Panc1 (cell line): ENCODE data around the gene NHLRC1. TPM values are rescaled to one million over a fixed set of nuclear protein-coding genes. Genes with fewer than 3 reads are reported as not detected.

Source experiments
- ATAC-seq: fragments of 200-7000 bp; cut with Tn5 transposase; 2 replicates; pipeline ENCODE4 v1.9.1; 2020; ENCODE audit warnings: mild to moderate bottlenecking, moderate library complexity
- Bru-seq: library from RNA; stranded (reverse); fragments of 400-500 nt; gene quantifications from one replicate; lab custom pipeline; 2021; lab: Mats Ljungman, UMichigan
- BruChase-seq, 2 experiments: library from RNA; stranded (reverse); fragments of 400-500 nt; gene quantifications; one replicate each; lab custom pipeline; 2021; lab: Mats Ljungman, UMichigan
- BruUV-seq: library from RNA; stranded (reverse); fragments of 400-500 nt; replicated peaks from 2 replicates; lab custom pipeline; 2021; lab: Mats Ljungman, UMichigan
- CTCF ChIA-PET: fragments of 300-600 bp; sonication (Branson Sonifier 250); formaldehyde crosslinking; loops from one replicate; lab custom pipeline; 2022; ENCODE audit warnings: antibody characterized with exemption; lab: Charles Lee
- POLR2A ChIA-PET: fragments of 300-600 bp; sonication (Branson Sonifier 250); formaldehyde crosslinking; loops from one replicate; lab custom pipeline; 2022; ENCODE audit warnings: antibody characterized with exemption; lab: Charles Lee
- DNase-seq: peaks from one replicate; pipeline ENCODE4 v3.0.0-alpha.2; 2010; ENCODE audit warnings: low read depth, low spot score
- H3K27ac ChIP-seq: 2 replicates; pipeline ENCODE4 v1.5.1; 2011; ENCODE audit warnings: mild to moderate bottlenecking, low read length, inconsistent platforms
- H3K27me3 ChIP-seq: fragments of 200-500 bp; sonication (Bioruptor generic); 2 replicates; pipeline ENCODE4 v1.6.0; 2014; ENCODE audit warnings: low read length, inconsistent platforms; ENCODE audit not compliant: control insufficient read depth, insufficient read depth
- H3K36me3 ChIP-seq: fragments of 200-500 bp; sonication (Bioruptor generic); 2 replicates; pipeline ENCODE4 v1.5.1; 2014; ENCODE audit warnings: inconsistent platforms, mild to moderate bottlenecking, low read length, moderate library complexity; ENCODE audit not compliant: control insufficient read depth, insufficient read depth
- H3K4me1 ChIP-seq: 2 replicates; pipeline ENCODE4 v1.5.1; 2011; ENCODE audit warnings: inconsistent platforms, mild to moderate bottlenecking, low read length, moderate library complexity; ENCODE audit not compliant: control insufficient read depth, insufficient read depth
- H3K4me3 ChIP-seq, 2 experiments: 2 replicates each; pipeline ENCODE4 v1.5.1; 2011 to 2012; ENCODE audit warnings: low read depth in 2 of 2, low read length in 2 of 2, mild to moderate bottlenecking in 2 of 2, inconsistent platforms in 1 of 2, moderate library complexity in 1 of 2
- H3K9me3 ChIP-seq: fragments of 200-500 bp; sonication (Bioruptor generic); 2 replicates; pipeline ENCODE4 v1.5.1; 2014; ENCODE audit warnings: low read depth, mild to moderate bottlenecking, inconsistent platforms, low read length, moderate library complexity; ENCODE audit not compliant: control insufficient read depth, insufficient read depth
- POLR2AphosphoS5 ChIP-seq: IDR thresholded peaks from 2 replicates; pipeline ENCODE4 v1.6.1; 2012; ENCODE audit warnings: mild to moderate bottlenecking, low read depth, low read length, moderate library complexity
- REST ChIP-seq, 2 experiments: IDR thresholded peaks; 2 replicates each; pipeline ENCODE4 v1.6.1; 2011 to 2012; ENCODE audit warnings: low read depth in 2 of 2, control low read depth in 1 of 2, low read length in 1 of 2, mild to moderate bottlenecking in 1 of 2, moderate library complexity in 1 of 2; ENCODE audit not compliant: insufficient read depth in 1 of 2
- SIN3A ChIP-seq: IDR thresholded peaks from 2 replicates; pipeline ENCODE4 v1.6.1; 2012; ENCODE audit warnings: low read depth, mild to moderate bottlenecking, low read length, moderate library complexity, borderline replicate concordance; ENCODE audit not compliant: insufficient read depth
- TCF7L2 ChIP-seq: IDR thresholded peaks from 2 replicates; pipeline ENCODE4 v1.6.1; 2011; ENCODE audit warnings: mild to moderate bottlenecking, low read depth, low read length, inconsistent platforms
- in situ Hi-C: cut with HindIII; loops from 2 replicates; pipeline ENCODE4 v1.10.0; 2016; ENCODE audit warnings: low sequenced_read_pairs, low pct_unique_long_range_greater_than_20kb
- intact Hi-C: fragments of 100-400 bp; cut with micrococcal nuclease; formaldehyde crosslinking; loops from one replicate; pipeline ENCODE4 v1.10.0; 2022; ENCODE audit not compliant: unreplicated experiment
- long read RNA-seq: library from polyadenylated mRNA; unstranded; transcript quantifications from one replicate; pipeline ENCODE4 v2.0.0, GENCODE V29; 2021; ENCODE audit not compliant: unreplicated experiment
- polyA plus RNA-seq: library from polyadenylated mRNA; unstranded; fragments of >200 nt; gene quantifications from one replicate; pipeline ENCODE4 v1.2.1, GENCODE V29; 2012; ENCODE audit warnings: missing spikeins; ENCODE audit not compliant: insufficient read length
- total RNA-seq: library from RNA; stranded (reverse); gene quantifications from one replicate; pipeline ENCODE4 v1.2.1, GENCODE V29; 2021; ENCODE audit not compliant: unreplicated experiment
- TF ChIP-seq, protein P1 (sequence below): fragments of 450-650 bp; IDR thresholded peaks from 2 replicates; pipeline ENCODE4 v1.5.1; 2017; ENCODE audit warnings: mild to moderate bottlenecking

The NHLRC1 gene
- total RNA-seq (2.1 TPM), Bru-seq, nascent RNA (percentile 53 among the genes with signal in this experiment), BruChase-seq, experiment 1, labeled RNA remaining after a 2-hour chase (percentile 47 among the genes with signal in this experiment), BruChase-seq, experiment 2, labeled RNA remaining after a 6-hour chase (percentile 42 among the genes with signal in this experiment)
- polyA plus RNA-seq, result 3.1 TPM
- long read RNA-seq, transcript NHLRC1-201 (1 exons, 2,248 nt), result major isoform, 12 of 12 reads
- long read RNA-seq, partial matches to known transcripts, result 0 of 12 reads
- long read RNA-seq, other reads (novel, unspliced or antisense), result 0 of 12 reads

DNA sequence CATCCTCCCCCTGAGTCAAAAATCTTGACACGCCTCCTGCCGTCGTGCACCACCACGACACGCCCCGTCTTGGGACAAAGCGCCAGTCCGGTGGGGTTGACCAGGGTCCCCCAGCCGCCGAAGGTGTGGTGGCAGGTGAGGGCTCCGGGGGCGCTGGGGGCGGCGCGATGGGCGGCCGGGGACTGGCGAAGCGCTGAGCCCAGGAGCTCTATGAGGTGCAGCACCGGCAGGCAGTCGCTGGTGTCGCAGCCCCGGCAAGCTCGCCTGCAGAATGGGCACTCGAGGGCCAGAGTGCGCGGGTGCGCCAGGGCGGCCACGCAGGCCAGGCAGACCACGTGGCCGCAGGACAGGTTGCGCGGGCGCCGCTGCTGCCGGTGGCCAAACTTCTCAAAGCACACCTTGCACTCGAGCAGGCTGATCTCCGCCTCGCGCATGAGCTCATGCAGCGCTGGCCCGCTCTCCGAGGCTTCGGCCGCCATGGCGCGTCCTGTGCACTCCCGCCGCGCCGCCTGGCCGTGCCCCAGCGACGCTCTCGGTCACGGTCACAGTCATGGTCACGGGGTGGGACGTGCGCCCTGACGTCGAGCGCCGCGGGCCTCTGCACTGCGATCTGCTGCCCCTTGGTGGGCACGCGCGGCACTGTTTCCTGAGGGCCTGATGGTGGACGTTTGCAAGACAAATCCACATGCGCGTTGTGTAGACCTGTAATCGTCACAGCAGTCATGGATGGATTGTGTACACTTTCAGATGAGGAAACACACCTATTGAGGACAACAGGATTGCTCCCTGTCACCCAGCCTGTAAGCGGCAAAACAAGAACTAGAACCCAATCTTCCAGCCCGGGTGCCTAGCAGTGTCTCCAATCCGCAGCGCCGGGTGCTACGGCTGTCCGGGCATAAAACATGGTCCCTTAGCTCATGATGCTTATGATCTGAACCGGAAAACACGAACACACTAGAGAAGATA, at the start of gene NHLRC1:
TSS of gene NHLRC1 (minus strand) at position 550 of the 966 bp plus-strand sequence. CDS start at position 479, 71 bp downstream.
- DNase-seq (peak; percentile 76), ATAC-seq (peak; percentile 99)
- ChIA-PET CTCF (interaction anchor here (0.5 to 0.8 kb wide), 5 partner anchors 42 to 790 kb away, joined by 3 to 4 read pairs (median 3); no protein-coding TSS in a partner anchor), POLR2A (no interaction called here)
- H3K36me3 ChIP-seq, result no peaks in the 10 kb centered on the region
- H3K27ac ChIP-seq, result peak within 1 kb of the TSS; percentile 86
- H3K27me3 ChIP-seq, result no peaks in the 10 kb centered on the region
- in situ Hi-C loops (no loop called here), intact Hi-C loops (loop anchor here (10.0 kb wide), 3 partner anchors 138 to 308 kb away; partner anchors contain the start of gene KIF13A)
- no peaks in the 10 kb centered on the region for H3K4me1 ChIP-seq
- H3K4me3 ChIP-seq, result peak within 1 kb of the TSS; percentile 49 to 69
- no peak for TF ChIP-seq SIN3A
- TF ChIP-seq TCF7L2, result peak; percentile 26; the same call in 1 of the 2 replicates
- TF ChIP-seq POLR2AphosphoS5, result no peak
- TF ChIP-seq, protein P1, sequence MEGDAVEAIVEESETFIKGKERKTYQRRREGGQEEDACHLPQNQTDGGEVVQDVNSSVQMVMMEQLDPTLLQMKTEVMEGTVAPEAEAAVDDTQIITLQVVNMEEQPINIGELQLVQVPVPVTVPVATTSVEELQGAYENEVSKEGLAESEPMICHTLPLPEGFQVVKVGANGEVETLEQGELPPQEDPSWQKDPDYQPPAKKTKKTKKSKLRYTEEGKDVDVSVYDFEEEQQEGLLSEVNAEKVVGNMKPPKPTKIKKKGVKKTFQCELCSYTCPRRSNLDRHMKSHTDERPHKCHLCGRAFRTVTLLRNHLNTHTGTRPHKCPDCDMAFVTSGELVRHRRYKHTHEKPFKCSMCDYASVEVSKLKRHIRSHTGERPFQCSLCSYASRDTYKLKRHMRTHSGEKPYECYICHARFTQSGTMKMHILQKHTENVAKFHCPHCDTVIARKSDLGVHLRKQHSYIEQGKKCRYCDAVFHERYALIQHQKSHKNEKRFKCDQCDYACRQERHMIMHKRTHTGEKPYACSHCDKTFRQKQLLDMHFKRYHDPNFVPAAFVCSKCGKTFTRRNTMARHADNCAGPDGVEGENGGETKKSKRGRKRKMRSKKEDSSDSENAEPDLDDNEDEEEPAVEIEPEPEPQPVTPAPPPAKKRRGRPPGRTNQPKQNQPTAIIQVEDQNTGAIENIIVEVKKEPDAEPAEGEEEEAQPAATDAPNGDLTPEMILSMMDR, result peak; percentile 93
- TF ChIP-seq REST (IDR thresholded peaks at IDR 0.05; ENCODE audit: insufficient read depth in 1 of 2, low read depth in 2 of 2, low read length in 1 of 2), result 0 out of 4 replicates have a peak, but pooled peaks of 1 of the 2 experiments have one; percentile 52
- BruUV-seq, result no TSS peak
- no peaks in the 10 kb centered on the region for H3K9me3 ChIP-seq

- DNase-seq, result no peak
- in situ Hi-C loops, result no loop called here
- CTCF ChIA-PET, result no interaction called here
- no peak for ATAC-seq
- Histone ChIP-seq H3K4me3 (no peak overlapping the region), H3K27ac (no peak overlapping the region), H3K27me3 (no peaks in the 10 kb centered on the region), H3K36me3 (no peaks in the 10 kb centered on the region; the same call in 1 of the 2 replicates), H3K9me3 (no peaks in the 10 kb centered on the region), H3K4me1 (no peaks in the 10 kb centered on the region)
- intact Hi-C loops, result no loop called here
- no TSS peak for BruUV-seq
- POLR2A ChIA-PET, result interaction anchor here (0.5 kb wide), 1 partner anchor 12 kb away, joined by 3 read pairs; no protein-coding TSS in a partner anchor
- no peak for TF ChIP-seq TCF7L2
- TF ChIP-seq, protein P1, result no peak
- TF ChIP-seq POLR2AphosphoS5, result no peak
- TF ChIP-seq SIN3A, result no peak
- no peak for TF ChIP-seq REST (IDR thresholded peaks at IDR 0.05; ENCODE audit: insufficient read depth in 1 of 2, low read depth in 2 of 2, low read length in 1 of 2)
These were observed 49.4 kb upstream of the NHLRC1 start for GRCh38 chr6:18171871-18172270.
